C4-2B (cell line): ENCODE data around the gene TBXA2R.

ENCODE experiments used
- CTCF ChIP-seq: fragments of 450-650 bp; conservative IDR thresholded peaks from 2 replicates; pipeline ENCODE4 v1.5.1; 2017; ENCODE audit warnings: mild to moderate bottlenecking
- ZFX ChIP-seq: fragments of 450-650 bp; IDR thresholded peaks from 2 replicates; pipeline ENCODE4 v1.6.1; 2017

GRCh38 chr19:3646336-3647092 lies 39.8 kb upstream of the TBXA2R start:
- TF ChIP-seq CTCF (no peak), ZFX (no peak)
